ENCODE results near the gene FAM89B.
"Not testable (repeated sequence)": the region's sequence is repeated elsewhere in the genome, so short reads cannot be mapped to it uniquely, and the experiment has no call there.

FAM89B gene

DNA sequence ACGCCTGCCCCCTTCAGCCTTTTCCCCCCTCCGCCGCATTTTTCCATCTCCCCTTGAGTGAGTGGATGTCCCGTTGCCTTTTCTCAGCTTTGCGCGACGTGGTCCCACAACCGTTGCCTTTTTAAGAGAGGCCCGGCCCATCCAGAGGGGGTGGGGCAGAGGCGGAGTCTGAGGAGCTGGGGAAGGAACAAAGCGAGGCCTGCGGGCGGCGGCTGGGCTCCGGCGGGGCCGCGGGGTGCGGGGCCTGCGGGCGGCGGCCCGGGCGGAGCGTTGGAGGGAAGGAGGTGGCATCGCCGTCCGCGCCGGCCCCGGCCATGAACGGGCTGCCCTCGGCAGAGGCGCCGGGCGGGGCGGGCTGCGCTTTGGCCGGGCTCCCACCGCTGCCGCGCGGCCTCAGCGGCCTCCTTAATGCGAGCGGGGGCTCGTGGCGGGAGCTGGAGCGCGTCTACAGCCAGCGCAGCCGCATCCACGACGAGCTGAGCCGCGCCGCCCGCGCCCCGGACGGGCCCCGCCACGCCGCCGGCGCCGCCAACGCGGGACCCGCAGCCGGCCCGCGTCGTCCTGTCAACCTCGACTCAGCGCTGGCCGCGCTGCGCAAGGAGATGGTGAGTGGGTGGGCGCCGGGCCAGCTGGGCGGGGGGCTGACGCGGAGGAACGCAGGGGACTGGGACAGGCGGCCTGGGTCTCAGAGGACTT, at the start of gene FAM89B:
Gene FAM89B, plus strand, starts transcription at position 183 of the 696 bp plus-strand sequence. Its CDS starts 132 bp downstream, at position 315.
- DNase-seq = peak; percentile 92

DNA sequence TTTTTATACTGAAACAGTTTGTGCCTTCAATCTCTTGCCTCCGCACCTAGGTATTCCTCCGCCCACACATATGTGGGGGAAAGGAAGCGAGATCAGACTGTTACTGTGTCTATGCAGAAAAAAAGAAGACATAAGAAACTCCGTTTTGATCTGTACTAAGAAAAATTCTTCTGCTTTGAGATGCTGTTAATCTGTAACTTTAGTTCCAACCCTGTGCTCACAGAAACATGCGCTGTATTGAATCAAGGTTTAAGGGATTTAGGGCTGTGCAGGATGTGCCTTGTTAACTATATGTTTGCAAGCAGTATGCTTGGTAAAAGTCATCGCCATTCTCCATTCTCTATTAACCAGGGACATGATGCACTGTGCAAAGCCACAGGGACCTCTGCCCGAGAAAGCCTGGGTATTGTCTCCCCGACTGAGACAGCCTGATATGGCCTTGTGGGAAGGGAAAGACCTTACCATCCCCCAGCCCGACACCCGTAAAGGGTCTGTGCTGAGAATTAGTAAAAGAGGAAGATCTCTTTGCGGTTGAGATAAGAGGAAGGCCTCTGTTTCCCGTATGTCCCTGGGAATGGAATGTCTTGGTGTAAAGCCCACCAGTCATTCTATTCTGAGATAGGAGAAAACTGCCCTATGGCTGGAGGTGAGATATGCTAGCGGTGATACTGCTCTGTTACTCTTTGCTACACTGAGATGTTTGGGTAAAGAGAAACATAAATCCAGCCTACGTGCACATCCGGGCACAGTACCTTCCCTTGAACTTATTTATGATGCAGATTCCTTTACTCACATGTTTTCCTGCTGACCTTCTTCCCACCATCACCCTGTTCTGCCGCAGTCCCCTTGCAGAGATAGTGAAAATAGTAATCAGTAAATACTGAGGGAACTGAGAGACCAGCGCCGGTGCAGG, 49.4 kb upstream of the FAM89B start:
- DNase-seq = not testable (repeated sequence)

DNA sequence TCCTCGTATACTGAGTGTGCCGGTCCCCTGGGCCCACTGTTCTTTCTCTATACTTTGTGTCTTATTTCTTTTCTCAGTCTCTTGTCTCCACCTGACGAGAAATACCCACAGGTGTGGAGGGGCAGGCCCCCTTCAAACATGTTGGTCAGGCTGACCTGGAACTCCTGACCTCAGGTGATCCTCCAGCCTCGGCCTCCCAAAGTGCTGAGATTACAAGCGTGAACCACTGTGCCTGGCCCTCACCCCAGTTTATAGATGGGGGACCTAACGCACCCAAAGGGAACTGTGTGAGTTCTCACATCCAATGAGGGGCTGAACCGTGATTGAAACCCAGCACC, 48.7 kb upstream of the FAM89B start:
- not testable (repeated sequence) for DNase-seq

DNA sequence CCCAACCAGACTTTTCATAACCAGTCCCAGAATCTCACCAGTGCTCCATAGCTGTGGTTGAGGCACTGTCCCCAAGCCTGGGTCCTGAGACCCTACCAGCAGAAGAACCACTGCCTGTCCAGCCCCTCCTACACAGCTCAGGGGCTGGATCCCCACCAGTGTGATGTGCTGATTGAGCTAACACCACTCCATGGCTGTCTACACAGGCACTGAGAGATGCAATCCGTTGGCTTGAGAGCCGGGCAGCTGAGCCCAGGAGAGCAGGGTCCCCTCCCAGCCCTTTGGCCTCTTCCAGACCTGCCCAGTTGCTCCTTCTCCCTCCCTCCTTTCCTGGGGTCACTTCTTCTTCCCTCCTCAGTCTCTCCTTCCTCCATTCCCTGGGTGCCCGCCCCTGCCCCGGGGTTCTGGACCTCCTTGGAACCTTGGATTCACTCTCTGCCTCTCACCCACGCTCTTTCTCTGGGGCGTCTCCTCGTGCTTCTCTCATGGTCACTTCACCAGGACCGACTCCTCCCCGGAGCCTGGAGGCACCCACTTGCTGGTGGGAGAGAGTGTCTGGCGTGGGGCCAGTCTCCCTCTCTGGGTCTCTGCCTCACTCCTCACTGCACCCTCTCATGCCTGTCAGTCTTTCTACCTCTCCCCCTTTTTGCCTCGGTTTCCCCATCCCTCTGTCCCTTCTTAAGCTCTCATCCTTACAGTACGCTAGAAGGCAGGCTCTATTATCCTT, 48.2 kb upstream of the FAM89B start:
- DNase-seq = no peak

DNA sequence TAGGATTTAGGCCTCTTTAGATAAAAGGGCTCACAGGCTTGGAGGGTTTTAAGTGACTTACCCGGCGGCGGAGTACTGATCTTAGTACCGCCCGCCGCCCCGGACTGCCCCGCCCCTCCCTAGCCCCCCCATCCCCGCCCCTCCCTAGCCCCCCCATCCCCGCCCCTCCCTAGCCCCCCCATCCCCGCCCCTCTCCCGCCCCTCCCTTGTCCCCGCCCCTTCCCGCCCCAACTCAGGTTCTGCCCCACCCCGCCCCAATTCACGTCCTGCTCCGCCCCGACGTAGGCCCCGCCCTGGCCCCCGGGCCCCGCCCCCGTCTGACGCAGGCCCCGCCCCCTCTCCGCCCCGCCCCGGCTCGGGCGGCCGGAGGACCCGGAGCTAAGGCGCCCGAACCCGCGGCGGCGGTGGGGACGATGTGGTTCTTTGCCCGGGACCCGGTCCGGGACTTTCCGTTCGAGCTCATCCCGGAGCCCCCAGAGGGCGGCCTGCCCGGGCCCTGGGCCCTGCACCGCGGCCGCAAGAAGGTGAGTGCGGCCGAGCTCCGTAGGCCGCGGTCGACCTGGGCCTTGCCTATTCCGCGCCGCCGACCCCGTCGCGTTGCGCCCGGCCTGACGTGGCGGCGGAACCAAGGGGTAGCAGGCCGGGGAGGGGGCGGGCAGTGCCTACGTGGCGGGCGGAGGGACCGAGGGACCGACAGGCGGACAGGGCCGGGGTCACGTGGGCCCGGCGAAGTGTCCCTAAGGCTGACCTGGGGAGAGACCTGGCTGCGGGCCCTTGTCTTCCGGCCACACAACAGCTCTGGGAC, 47.4 kb upstream of the FAM89B start, which contains the start of gene SCYL1:
Gene SCYL1, plus strand, starts transcription at position 343 of the 805 bp plus-strand sequence. Its CDS starts 71 bp downstream, at position 414.
- peak; percentile 91 for DNase-seq

DNA sequence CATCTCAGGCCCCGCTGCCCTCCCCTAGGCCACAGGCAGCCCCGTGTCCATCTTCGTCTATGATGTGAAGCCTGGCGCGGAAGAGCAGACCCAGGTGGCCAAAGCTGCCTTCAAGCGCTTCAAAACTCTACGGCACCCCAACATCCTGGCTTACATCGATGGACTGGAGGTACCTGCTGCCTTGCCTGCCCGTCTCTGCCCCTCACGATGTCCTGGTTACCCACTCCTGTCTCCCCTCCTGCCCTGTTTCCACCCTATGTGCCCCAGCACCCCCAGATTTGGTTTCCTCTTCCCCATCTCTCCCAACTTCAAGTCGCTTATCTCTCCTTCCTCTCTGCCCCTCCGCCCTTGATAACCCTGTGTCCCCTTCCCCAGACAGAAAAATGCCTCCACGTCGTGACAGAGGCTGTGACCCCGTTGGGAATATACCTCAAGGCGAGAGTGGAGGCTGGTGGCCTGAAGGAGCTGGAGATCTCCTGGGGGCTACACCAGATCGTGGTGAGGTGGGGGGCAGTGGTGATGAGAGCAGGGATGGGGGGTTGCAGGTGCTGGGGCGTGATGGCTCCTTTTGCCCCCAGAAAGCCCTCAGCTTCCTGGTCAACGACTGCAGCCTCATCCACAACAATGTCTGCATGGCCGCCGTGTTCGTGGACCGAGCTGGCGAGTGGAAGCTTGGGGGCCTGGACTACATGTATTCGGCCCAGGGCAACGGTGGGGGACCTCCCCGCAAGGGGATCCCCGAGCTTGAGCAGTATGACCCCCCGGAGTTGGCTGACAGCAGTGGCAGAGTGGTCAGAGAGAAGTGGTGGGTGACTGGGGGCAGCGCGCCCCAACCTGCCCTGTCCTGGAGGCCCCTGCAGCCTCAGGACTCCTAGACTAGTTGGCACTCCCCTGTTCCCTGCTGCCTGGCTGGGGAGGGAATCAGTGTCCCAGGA, 46.5 kb upstream of the FAM89B start:
- no peak for DNase-seq

DNA sequence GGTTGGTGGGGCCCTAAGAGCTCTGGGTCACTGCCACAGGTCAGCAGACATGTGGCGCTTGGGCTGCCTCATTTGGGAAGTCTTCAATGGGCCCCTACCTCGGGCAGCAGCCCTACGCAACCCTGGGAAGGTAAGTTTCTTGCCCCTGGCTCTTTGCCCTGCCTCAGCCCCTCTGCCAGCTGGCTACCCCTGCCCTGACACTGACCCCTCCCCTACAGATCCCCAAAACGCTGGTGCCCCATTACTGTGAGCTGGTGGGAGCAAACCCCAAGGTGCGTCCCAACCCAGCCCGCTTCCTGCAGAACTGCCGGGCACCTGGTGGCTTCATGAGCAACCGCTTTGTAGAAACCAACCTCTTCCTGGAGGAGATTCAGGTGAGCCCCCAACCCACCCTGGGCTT, 45.6 kb upstream of the FAM89B start:
- DNase-seq = no peak

DNA sequence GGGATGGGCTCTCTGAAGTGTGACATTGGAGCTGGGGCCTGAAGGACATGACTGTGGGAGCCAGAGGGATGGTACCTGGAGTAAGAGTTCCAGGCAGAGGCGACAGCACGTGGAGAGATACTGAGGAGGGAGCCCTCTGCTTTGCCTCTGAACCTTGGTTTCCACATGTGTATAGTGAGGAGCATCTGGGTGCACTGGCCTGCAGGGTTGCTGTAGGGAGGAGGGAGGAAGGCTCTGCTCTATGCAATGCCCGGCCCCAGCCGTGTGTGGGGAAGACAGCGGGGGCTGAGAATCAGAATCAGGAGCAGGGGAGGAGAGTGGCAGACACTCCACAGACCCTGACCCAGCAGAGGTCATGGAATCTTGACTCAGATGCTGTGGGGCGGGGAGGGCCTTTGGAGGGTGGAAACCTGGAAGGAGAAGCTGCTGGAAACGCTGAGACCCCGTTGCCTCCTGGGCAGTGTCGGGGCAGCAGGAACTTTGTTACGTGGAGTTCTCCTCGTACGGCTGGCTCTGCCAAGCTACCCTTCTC, 43.5 kb upstream of the FAM89B start:
- no peak for DNase-seq

DNA sequence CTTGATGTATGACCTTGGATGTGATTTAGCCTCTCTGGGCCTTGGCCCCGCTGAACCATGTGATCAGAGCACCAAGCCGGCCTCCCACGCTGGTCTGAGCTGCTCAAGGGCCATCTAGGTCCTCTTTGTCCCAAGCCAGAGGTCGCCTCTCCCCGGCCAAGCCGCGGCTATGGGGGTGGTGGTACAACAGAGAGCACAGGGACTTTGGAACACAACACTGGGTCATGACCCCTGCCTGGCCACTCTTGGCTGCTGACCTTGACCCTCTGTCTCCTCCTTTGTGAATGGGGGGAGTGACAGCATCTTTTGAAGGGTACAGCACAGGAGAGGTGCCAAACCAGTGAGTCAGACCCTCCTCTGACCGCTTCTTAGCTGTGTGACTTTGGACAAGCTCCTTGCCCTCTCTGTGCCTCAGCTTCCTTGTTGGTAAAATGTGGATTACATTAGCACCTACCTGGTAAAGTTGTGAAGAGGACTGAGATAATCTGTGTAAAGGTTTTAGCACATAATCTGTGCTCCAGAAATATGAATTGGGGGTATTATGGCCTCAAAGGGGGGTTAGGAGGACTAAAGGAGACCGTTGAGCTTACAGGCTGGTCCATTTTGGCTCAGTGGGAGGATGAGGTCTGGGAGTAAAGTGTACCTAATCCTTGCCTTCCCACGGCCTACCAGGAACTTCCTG, 42.7 kb upstream of the FAM89B start:
- DNase-seq = no peak

DNA sequence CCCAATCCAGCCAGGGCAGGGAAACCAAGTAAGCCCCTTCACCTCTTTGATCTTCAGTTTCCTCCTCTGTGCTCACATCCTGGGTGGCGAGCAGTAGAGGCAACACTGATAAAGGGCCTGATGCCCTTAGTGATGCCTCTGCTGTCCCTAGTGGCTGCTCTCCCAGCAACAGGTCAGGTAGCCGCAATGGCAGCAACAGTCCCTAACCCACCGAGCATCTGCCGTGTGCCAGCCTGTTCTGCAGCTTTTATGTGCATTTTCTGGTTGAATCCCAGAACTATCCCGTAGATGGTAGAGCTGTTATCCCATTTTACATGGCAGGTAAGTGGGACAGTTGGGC, 42.2 kb upstream of the FAM89B start:
- DNase-seq = no peak

DNA sequence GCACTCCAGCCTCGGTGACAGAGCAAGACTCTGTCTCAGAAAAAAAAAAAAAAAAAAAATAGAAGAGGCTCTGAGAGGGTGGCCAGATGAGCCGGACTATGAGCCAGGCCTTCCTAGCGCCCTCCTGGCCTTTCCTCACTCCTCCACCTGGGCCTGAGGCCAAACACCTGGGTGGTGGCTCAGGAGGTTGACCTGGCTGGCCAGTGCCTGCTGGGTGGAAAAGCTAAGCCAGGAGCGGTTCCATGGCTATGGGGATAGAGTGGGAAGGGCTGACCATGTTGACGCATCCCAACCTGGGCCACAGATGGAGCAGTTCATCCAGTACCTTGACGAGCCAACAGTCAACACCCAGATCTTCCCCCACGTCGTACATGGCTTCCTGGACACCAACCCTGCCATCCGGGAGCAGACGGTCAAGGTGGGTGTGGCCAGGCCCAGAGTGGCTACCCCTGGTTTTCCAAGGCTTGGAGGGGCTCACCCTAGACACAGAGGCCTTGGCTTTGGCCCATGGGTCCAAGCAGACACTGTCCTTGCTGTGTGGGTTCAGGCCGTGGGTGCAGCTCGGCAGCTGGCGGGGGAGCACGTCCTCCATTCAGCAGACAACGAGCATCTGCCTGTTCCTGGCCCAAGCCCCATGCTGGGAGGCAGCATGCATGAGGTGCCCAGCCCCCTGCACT, 39.8 kb upstream of the FAM89B start:
- DNase-seq = no peak

DNA sequence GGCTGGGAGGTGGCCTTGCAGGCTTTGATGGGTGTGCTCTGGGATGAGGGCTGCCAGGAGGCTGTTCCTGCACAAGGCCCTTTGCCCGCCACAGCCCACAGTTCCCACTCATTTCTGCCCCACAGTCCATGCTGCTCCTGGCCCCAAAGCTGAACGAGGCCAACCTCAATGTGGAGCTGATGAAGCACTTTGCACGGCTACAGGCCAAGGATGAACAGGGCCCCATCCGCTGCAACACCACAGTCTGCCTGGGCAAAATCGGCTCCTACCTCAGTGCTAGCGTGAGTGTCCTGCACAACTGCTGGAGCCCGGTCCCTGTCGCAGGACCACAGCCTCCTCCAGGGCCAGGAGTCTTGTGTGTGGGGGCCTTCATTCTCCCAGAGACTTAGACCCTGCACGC, 37.2 kb upstream of the FAM89B start:
- no peak for DNase-seq

DNA sequence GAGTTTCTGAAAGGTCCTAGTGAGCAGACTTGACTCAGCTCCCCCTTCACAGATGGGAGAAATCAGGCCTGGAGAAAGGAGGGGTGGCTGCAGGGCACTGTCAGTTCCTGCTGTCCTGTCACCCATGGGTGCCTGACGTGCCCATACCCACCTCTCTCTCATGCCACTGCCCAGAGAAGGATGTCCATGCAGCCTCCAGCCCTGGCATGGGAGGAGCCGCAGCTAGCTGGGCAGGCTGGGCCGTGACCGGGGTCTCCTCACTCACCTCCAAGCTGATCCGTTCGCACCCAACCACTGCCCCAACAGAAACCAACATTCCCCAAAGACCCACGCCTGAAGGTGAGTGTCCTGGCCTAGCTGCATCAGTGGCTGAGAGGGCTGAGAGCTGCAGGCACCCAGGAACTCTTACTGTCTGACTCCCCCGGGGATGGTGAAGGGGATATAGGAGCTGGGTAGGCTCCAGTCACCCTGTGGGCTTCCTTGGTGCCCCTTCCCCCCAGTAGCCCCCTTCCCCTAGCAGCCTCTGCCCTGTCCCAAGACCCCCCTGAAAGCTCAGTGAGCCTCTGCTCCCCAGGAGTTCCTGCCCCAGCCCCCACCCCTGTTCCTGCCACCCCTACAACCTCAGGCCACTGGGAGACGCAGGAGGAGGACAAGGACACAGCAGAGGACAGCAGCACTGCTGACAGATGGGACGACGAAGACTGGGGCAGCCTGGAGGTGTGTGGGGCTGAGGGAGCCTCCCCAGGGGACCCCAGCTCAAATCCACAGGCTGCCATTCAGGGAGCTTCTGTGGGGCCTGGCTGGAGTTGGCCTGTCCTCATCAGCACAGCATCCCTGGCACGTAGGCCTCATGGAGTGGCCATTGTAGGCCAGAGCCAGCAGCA, 35.7 kb upstream of the FAM89B start:
- DNase-seq = no peak

DNA sequence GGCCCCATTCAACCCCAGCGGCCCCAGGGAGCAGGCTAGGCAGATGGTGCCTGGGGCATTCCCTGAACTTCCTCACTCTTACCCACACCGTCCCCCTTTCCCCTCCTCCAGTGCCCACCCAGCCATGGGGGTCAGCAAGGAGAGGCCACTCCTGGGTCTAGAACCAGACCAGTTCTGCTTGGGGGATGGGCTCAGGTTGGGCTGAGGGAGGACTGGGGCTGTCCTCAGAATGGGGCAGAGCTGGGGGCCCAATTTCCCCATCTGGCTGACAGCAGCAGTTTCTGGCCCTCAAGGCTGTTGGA, 35.1 kb upstream of the FAM89B start:
- DNase-seq = no peak

DNA sequence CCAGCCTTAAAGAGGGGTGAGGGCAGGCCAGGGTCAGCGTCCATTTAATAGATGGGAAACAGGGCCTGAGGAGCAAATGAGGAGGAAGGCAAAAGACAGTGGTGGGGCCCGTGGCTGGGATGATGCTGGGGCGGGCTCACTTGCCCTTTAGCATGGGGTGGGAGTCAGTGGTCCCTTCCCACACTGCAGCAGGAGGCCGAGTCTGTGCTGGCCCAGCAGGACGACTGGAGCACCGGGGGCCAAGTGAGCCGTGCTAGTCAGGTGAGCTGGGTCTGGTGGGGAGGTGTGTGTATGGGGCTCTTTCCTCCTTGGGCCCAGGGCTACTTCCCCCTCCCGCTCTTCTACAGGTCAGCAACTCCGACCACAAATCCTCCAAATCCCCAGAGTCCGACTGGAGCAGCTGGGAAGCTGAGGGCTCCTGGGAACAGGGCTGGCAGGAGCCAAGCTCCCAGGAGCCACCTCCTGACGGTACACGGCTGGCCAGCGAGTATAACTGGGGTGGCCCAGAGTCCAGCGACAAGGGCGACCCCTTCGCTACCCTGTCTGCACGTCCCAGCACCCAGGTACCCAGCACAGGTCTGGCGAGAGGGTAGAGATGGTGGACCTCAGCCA, 34.6 kb upstream of the FAM89B start:
- DNase-seq = no peak

DNA sequence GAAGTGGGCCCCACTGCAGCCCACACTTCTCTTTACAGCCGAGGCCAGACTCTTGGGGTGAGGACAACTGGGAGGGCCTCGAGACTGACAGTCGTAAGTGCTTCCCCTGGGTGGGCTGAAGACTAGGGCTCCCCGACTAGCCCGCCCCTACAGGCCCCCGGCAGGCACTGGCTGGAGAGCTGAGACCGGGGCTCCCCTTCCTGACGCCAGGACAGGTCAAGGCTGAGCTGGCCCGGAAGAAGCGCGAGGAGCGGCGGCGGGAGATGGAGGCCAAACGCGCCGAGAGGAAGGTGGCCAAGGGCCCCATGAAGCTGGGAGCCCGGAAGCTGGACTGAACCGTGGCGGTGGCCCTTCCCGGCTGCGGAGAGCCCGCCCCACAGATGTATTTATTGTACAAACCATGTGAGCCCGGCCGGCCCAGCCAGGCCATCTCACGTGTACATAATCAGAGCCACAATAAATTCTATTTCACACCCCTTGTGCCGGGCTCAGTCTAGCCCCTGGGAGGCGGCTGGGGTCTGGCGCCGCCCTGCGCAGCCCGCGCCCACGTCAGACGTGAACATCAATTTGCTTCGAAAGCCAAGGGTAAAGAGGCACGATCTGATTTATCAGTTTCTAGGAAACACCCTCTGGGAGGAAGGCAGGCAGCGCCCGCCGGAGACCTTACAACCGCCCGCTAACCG, 34.0 kb upstream of the FAM89B start:
- no peak for DNase-seq

DNA sequence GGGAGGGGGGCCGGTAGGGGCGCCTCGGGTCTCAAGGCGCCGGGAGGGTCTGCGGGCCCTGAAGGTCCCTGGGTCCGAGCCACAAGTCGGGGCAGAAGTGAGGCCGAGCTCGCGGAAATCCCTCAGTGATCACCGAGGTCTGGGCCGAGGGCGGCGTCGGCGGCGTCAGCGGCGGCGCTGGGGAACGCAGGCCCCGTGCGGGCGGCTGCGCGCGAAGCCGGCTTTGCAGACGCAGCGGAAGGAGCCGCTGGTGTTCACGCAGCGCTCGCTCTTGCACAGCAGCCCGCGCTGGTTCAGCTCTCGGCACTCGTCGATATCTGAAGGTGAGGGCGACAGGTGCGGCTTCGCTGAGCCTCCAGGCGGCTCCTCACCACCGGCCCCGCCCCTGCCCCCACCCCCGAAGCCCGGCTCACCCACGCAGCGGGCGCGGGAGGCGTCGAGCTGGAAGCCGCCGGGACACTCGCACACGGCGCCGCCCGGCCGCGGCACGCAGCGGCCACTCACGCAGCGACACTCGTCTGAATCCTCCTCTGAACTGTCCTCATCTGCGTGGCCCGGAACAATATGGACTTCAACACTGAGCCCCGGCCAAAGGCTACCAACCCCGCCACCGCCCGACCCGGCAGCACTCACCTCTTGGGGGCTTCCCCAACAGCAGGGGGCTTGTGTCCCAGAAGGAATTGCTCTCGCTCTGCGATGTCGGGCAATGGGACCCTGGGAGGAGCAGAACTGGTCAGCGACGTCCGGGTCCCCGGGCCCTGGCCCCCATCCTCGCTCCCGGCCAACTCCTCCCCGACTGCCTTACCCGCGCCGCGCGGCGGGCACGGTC, 33.2 kb upstream of the FAM89B start:
- DNase-seq = no peak
